SJSA1 (cell line): ENCODE measurements around the gene DSG2. TPM values are rescaled to one million over a fixed set of nuclear protein-coding genes. Genes with fewer than 3 reads are reported as not detected.
A peak's percentile ranks its signal among the peaks of the same experiment; 100 is the strongest.

Experiments used
- DNase-seq, 2 experiments: peaks; one replicate each; pipeline ENCODE4 v3.0.0-alpha.2; 2015 to 2020; ENCODE audit warnings: low spot score in 2 of 2, low read depth in 1 of 2
- H3K27ac ChIP-seq: fragments of 250-450 bp; sonication (Bioruptor Pico); 2 replicates; pipeline ENCODE4 v1.5.1; 2020; ENCODE audit warnings: mild to moderate bottlenecking, moderate library complexity
- H3K27me3 ChIP-seq: fragments of 250-450 bp; sonication (Bioruptor Pico); replicated peaks from 2 replicates; pipeline ENCODE4 v1.5.1; 2020; ENCODE audit warnings: mild to moderate bottlenecking, moderate library complexity
- H3K36me3 ChIP-seq: fragments of 250-450 bp; sonication (Bioruptor Pico); 2 replicates; pipeline ENCODE4 v1.5.1; 2020; ENCODE audit warnings: mild to moderate bottlenecking
- H3K4me1 ChIP-seq: fragments of 250-450 bp; sonication (Bioruptor Pico); replicated peaks from 2 replicates; pipeline ENCODE4 v1.6.1; 2021; ENCODE audit warnings: mild to moderate bottlenecking
- H3K4me3 ChIP-seq: fragments of 250-450 bp; sonication (Bioruptor Pico); 2 replicates; pipeline ENCODE4 v1.5.1; 2020; ENCODE audit warnings: mild to moderate bottlenecking
- H3K9me3 ChIP-seq: fragments of 250-450 bp; sonication (Bioruptor Pico); replicated peaks from 2 replicates; pipeline ENCODE4 v1.5.1; 2020; ENCODE audit warnings: mild to moderate bottlenecking
- total RNA-seq: library from RNA; depleted of rRNA; stranded (reverse); fragments of >200 nt; shearing (Covaris generic); gene quantifications from 2 replicates; pipeline ENCODE4 v1.2.3, GENCODE V29; 2014

Gene DSG2
- total RNA-seq, 1 experiment from 2014 or later, result 65.5 TPM

DNA sequence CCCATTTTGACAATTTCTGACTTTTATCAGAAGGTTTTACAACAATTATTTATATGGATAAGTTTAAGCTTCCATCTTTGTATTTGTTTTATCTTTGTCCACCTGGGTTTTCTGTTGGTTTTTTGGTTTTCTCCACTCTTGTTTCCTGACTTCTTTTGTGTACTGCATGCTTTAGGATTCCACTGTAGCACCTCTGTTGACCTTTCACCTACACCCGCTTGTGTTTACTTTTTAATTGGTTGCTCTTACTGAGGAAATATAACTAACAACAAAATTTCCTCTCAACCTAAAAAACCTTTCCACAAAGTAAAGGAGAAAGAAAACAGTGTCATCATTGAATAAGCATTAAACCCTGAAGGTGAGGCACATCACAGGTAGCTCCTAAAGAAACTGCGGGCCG is 53.9 kb downstream of the DSG2 start:
- H3K27ac ChIP-seq, result no peak overlapping the region
- no peaks in the 10 kb centered on the region for H3K4me1 ChIP-seq
- no peaks in the 10 kb centered on the region for H3K9me3 ChIP-seq
- H3K36me3 ChIP-seq, result peaks cover 2% of the 10 kb centered on the region
- no peaks in the 10 kb centered on the region for H3K27me3 ChIP-seq
- DNase-seq, result no peak
- H3K4me3 ChIP-seq, result no peak overlapping the region

DNA sequence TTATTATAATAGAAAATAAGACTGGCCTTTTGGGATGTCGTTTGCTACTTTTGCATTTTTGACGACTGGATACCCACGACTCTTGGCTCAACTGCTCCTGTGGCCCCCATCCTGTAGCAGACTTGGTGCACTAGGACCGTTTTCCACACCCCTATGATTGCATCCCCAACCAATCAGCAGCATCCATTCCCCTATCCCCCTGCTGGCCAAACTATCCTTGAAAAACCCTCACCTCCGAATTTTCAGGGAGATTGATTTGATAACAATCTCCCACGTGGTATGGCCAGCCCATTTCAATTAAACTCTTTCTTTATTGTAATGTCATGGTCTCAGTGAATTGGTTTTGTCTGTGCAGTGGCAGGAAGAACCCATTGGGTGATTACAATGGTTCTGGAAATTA is 55.8 kb downstream of the DSG2 start:
- H3K9me3 ChIP-seq, result no peaks in the 10 kb centered on the region
- no peak overlapping the region for H3K4me3 ChIP-seq
- no peak for DNase-seq
- H3K27ac ChIP-seq, result no peak overlapping the region
- no peaks in the 10 kb centered on the region for H3K4me1 ChIP-seq
- no peaks in the 10 kb centered on the region for H3K36me3 ChIP-seq
- H3K27me3 ChIP-seq, result no peaks in the 10 kb centered on the region

DNA sequence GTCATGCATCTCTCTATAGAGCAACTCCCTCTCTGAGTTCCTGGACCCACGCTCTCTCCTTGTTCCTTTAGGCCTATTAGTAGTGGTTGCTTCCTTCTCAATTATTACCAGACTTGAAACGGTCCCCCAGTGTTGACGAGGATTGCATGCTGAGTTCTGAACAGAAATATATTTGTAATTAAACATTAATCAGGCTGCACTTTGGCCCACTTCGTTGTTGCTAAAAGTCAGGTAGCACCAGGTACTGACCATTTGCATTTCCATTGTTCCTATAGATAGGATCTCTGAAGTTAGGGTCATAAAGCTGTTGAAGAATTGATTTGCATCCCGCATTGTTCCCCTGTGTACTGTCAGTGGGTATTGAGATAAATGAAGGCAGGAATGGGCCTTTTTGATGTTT is 56.8 kb downstream of the DSG2 start:
- Histone ChIP-seq H3K36me3 (no peaks in the 10 kb centered on the region), H3K9me3 (no peaks in the 10 kb centered on the region), H3K4me1 (no peaks in the 10 kb centered on the region), H3K27me3 (no peaks in the 10 kb centered on the region), H3K4me3 (no peak overlapping the region), H3K27ac (no peak overlapping the region)
- DNase-seq, result no peak

DNA sequence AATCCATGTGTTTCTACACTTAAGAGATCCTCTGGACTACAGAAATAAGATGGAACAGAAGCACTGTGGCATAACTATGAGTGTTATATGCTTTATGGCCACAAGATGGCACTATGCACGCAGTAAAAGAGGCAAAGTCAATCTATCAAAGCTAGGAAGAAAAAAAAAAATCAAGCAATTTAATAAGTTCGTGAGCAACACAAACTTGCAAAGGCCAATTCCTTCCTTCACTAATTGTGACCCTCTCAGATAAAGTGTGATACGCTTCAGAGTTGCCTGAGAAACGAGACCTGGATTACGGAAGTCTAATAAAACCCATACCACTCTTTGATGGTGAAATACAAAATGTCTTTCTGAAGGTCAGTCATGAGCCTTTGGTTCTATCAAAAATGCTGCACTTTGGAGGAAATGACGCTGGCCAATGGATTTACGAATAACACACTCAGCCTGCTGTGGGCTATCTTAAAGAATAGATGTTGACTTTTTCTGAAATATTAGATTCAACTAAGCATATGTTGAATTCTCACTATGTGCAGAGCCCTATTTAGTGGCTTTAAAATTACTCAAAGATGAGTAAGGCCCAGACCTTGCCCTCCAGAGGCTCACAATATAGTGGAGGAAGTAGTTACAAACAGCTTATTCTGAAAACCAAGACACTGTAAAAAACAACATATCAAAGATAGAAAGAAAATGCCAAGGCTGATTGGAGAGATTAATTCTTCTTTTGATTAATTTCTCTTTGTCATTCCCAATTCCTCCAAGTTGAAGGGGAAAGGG is 58.2 kb downstream of the DSG2 start:
- Histone ChIP-seq H3K36me3 (no peaks in the 10 kb centered on the region), H3K4me3 (no peak overlapping the region), H3K9me3 (no peaks in the 10 kb centered on the region), H3K27ac (no peak overlapping the region), H3K4me1 (no peaks in the 10 kb centered on the region), H3K27me3 (no peaks in the 10 kb centered on the region)
- DNase-seq, result peak in 1 of 2 experiments; percentile 60

DNA sequence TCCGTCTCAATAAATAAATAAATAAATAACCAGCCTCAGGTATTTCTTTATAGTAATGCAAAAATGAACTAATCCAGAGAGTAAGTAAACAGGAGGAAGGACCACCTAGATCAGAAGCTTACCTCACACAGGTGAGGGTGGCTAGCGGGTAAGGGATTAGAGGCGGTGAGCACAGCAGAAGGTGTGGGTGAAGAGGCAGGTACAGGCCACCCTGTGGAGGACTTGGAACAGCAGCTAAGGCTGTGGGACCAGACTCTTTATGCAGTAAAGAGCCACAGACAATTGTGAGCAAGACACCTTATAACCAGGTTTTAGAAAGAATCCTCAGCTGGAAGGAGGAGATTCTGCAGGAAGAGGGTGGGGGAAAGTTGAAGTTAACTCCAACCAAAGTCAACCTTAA is 59.5 kb downstream of the DSG2 start:
- Histone ChIP-seq H3K9me3 (no peaks in the 10 kb centered on the region), H3K4me1 (no peaks in the 10 kb centered on the region), H3K4me3 (no peak overlapping the region), H3K36me3 (no peaks in the 10 kb centered on the region), H3K27me3 (no peaks in the 10 kb centered on the region), H3K27ac (no peak overlapping the region)
- no peak for DNase-seq

DNA sequence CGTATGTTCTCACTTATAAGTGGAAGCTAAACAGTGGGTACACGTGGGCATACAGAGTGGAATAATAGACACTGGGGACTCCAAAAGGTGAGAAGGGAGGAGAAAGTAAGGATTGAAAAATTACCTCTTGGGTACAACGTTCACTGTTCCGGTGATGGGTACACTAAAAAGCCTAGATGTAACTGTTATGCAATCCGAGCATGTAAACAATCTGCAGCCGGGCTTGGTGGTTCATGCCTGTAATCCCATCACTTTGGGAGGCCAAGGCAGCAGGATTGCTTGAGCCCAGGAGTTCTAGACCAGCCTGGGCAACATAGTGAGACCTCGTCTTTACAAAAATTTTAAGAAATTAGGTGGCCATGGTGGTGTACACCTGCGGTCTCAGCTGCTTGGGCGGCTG is 60.6 kb downstream of the DSG2 start:
- no peak for DNase-seq
- Histone ChIP-seq H3K9me3 (no peaks in the 10 kb centered on the region), H3K4me3 (no peak overlapping the region), H3K27ac (no peak overlapping the region), H3K36me3 (no peaks in the 10 kb centered on the region), H3K4me1 (no peaks in the 10 kb centered on the region), H3K27me3 (no peaks in the 10 kb centered on the region)

DNA sequence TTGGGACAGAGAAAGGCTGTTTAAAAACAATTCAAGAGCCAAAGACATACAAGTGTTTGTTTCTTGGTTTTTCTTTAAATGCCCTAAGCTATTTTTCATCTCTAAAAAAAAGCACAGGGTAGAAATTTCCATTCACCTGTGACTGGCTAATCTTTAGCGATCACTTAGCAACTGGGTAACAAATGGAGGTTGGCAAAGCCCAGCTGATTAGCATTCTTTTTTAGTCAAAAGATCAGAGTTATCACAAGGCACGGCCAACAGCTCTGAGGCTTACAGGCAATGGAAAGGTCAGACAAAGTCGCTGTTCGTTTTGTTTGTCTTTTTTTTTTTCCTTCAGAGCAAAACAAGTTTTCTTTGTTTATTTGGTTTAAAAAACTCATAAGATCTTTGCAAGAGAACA is 64.7 kb downstream of the DSG2 start:
- no peak for DNase-seq
- Histone ChIP-seq H3K9me3 (no peaks in the 10 kb centered on the region), H3K4me1 (no peaks in the 10 kb centered on the region), H3K27ac (no peak overlapping the region), H3K27me3 (no peaks in the 10 kb centered on the region), H3K36me3 (no peaks in the 10 kb centered on the region), H3K4me3 (no peak overlapping the region)

DNA sequence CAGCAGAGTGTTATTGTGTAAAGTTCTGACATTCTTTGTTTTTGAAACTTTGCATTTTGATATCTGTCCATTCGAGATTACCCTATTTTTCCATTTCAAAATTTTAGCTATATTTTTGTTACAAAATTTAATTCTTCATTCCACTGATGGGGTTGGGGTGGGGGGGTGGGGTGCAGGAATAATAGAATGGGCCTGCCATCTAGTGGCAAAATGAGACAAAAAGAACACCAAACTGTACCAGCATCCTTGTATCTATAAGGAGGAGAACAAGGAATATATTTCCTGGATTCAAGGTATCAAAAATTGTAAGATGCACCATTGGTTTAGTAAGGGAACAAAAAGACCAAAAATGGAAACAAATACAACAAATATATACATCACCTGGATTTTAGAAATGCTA is 65.8 kb downstream of the DSG2 start:
- Histone ChIP-seq H3K27ac (no peak overlapping the region), H3K9me3 (no peaks in the 10 kb centered on the region), H3K4me3 (no peak overlapping the region), H3K4me1 (no peaks in the 10 kb centered on the region), H3K27me3 (no peaks in the 10 kb centered on the region), H3K36me3 (no peaks in the 10 kb centered on the region)
- no peak for DNase-seq

DNA sequence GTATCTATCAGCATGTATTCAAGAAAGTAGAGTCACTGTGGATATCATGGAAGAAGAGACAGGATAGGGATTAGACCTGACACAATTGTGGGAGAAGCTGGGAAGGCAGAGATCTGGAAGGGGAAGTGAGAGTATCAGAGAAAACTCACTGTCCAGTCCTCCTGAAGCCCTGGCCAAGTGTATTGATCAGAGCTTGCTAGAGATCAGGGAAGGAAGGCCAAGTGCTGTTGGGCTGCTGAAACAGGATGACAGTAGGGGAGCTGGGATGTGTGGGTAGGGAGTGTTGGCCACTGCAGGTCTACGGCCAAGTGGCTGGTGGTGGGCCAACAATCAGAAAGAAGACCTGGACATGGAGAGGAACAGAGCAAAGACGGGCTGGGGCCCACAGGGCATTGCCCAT is 67.4 kb downstream of the DSG2 start:
- H3K27me3 ChIP-seq, result no peaks in the 10 kb centered on the region
- no peak for DNase-seq
- no peaks in the 10 kb centered on the region for H3K4me1 ChIP-seq
- no peak overlapping the region for H3K4me3 ChIP-seq
- no peak overlapping the region for H3K27ac ChIP-seq
- H3K36me3 ChIP-seq, result no peaks in the 10 kb centered on the region
- H3K9me3 ChIP-seq, result no peaks in the 10 kb centered on the region

DNA sequence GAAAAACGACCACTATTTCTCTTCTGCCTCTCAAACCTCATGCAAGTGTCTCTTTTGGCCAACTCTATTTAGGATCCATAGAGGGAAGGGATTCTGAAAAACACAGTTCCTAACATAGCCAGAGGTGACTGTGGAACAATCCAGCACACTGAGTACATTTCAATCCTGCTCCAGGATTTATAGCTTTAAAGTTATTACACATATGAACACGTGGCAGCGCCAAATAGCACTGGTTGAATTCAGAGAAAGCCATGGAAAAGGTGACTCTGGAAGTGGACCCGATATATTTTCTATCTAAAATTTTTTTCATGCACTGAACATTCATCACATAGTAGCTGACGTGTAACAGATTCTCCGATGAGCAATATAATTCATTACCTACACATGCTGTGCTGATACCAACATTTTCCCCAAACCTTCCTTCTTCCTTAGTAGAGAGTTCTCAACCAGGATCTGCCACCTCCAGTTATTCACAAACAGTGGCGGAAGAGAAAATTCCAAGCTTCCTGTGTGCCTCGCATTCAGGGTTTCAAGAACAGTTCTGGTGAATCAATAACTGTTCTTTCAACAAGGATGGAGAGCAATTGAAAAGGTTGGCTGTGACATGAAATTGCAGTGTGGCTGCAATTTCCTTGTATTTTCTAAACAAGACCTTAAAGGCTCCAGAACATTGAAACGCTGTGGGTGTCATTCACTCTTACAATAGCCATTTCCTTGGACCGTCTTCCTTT is 68.0 kb downstream of the DSG2 start:
- Histone ChIP-seq H3K4me3 (no peak overlapping the region), H3K9me3 (no peaks in the 10 kb centered on the region), H3K27ac (no peak overlapping the region), H3K4me1 (no peaks in the 10 kb centered on the region), H3K27me3 (no peaks in the 10 kb centered on the region), H3K36me3 (no peaks in the 10 kb centered on the region)
- DNase-seq, result no peak

DNA sequence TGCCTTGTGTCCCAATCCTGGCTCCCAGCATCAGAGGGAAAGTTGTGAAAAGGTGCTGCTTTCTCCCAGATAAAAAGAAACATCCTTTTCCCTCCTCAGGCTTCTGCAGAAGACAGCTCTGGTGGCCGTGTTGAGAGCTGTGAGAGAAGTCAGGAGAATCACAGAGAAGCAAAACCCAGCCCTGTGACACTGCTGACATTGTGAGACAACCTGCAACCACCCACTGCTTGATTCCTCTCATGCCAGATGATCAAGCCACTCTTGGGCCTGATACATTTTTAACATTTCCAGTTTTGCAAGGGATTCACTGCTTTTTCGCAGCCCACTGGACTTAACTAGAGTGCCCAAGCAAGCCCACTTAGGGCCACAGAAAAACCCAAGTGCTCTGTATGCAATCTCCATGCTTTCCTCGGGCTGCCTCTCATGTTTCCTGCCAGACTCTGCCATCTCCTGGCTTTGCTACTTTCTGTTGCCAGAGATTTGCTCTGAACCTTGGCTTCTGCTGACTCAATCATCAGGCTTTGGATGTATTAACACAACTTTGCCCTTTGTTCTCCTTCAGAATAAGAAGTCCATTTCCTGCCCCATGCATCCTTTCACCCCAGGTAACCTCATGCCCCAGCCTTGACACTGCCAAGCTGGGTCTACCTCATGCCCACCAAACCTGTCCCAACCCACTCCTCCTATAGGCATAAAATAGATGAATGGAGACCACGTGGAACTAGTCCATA is 68.8 kb downstream of the DSG2 start:
- Histone ChIP-seq H3K4me1 (no peaks in the 10 kb centered on the region), H3K27me3 (no peaks in the 10 kb centered on the region), H3K36me3 (no peaks in the 10 kb centered on the region), H3K27ac (no peak overlapping the region), H3K9me3 (no peaks in the 10 kb centered on the region), H3K4me3 (no peak overlapping the region)
- DNase-seq, result no peak

DNA sequence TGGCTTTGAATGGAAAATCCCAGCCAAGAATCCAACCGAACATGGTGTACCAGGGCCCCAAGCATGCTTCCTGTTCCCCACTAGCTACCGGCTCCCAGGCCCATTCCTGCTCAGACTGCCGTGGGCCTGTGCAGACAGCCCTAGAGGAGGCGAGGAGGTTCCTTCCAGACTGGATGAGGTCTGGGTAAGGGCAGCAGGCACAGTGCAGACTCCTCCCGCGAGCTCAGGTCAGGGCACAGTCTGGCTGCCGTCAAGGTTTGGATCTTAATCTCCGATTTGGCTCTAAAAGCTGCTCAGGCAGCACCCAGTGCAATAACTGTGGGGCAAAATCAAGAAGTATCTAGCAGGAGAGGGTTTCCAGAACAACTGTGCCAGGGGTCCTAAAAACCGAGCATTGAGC is 74.4 kb downstream of the DSG2 start:
- no peak overlapping the region for H3K27ac ChIP-seq
- H3K27me3 ChIP-seq, result no peaks in the 10 kb centered on the region
- no peaks in the 10 kb centered on the region for H3K4me1 ChIP-seq
- no peaks in the 10 kb centered on the region for H3K9me3 ChIP-seq
- DNase-seq, result no peak
- no peaks in the 10 kb centered on the region for H3K36me3 ChIP-seq
- H3K4me3 ChIP-seq, result no peak overlapping the region

DNA sequence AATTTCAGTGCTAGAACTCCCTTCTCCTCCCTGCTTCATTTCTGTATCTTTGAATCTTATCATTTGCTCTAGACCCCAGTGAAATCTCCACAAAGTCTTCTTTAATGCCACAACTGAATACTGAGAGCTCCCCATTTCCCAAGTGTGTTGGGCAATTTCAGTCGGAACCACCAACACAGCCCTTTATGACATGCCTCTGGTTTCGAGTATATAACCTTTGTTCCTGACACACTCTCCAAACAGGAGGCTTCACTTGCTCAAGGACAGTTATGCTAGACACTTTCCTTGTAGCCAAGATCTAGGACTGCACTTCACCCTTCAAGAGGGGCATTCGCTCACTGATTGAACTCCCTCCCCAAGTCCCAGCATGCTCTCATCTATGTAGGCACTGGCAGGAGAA is 75.1 kb downstream of the DSG2 start:
- no peaks in the 10 kb centered on the region for H3K36me3 ChIP-seq
- no peak overlapping the region for H3K4me3 ChIP-seq
- no peaks in the 10 kb centered on the region for H3K9me3 ChIP-seq
- no peaks in the 10 kb centered on the region for H3K27me3 ChIP-seq
- DNase-seq, result no peak
- no peaks in the 10 kb centered on the region for H3K4me1 ChIP-seq
- H3K27ac ChIP-seq, result no peak overlapping the region

DNA sequence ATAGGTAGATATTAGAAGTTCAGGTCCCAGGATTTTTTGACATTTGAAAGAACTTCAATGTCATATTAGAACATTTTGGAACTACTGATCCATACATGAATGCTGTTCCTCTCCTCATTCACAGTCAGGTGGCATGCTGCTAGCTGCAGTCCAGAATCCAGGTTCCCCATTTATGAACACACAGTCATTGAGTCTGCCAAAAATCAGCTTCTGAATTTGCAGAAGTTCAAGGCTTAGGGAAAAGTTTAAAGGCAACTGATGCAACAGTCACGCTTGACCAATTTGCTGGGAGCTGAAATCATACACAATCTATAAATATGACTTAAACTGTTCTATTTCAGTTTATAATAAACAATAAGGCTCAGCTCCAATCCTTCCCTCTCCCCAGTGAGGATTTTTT is 76.4 kb downstream of the DSG2 start:
- no peaks in the 10 kb centered on the region for H3K4me1 ChIP-seq
- no peak overlapping the region for H3K27ac ChIP-seq
- H3K9me3 ChIP-seq, result no peaks in the 10 kb centered on the region
- H3K27me3 ChIP-seq, result no peaks in the 10 kb centered on the region
- no peak overlapping the region for H3K4me3 ChIP-seq
- H3K36me3 ChIP-seq, result no peaks in the 10 kb centered on the region
- no peak for DNase-seq
